CD14-positive monocyte (primary cell): Measurements from ENCODE around the gene ARID4B. TPM values are rescaled to one million over a fixed set of nuclear protein-coding genes. Genes with fewer than 3 reads are reported as not detected.
A peak's percentile ranks its signal among the peaks of the same experiment; 100 is the strongest.

ENCODE experiments used
- DNase-seq, 3 donors: peaks; one replicate each; pipeline ENCODE4 v3.0.0-alpha.2; 2011 to 2022
- H2AFZ ChIP-seq: 2 replicates; pipeline ENCODE4 v1.6.0; 2012; ENCODE audit warnings: mild to moderate bottlenecking, low read depth, low read length, inconsistent platforms; ENCODE audit not compliant: insufficient read depth, poor library complexity, severe bottlenecking
- H3K27ac ChIP-seq, 2 donors: 1 replicate in 1 of 2; 2 replicates in 1 of 2; pipeline ENCODE4 v1.5.1; 2012 to 2013; ENCODE audit warnings: low read length in 2 of 2, control low read depth in 1 of 2, inconsistent platforms in 1 of 2, low read depth in 1 of 2, mild to moderate bottlenecking in 1 of 2
- H3K27me3 ChIP-seq, 2 donors: one replicate each; pipeline versions ENCODE4 v1.6.0 to v1.6.1; 2011 to 2013; ENCODE audit warnings: low read length in 2 of 2; ENCODE audit not compliant: control insufficient read depth in 2 of 2, insufficient read depth in 2 of 2
- H3K36me3 ChIP-seq, 2 donors: replicated peaks in 1 of 2; 1 replicate in 1 of 2; 2 replicates in 1 of 2; pipeline versions ENCODE4 v1.5.1 to v1.6.1; 2012 to 2013; ENCODE audit warnings: low read length in 2 of 2, control low read depth in 1 of 2, inconsistent platforms in 1 of 2, mild to moderate bottlenecking in 1 of 2; ENCODE audit not compliant: insufficient read depth in 2 of 2, control insufficient read depth in 1 of 2
- H3K4me1 ChIP-seq, 2 donors: 1 replicate in 1 of 2; 2 replicates in 1 of 2; pipeline versions ENCODE4 v1.5.1 to v1.6.1; 2012 to 2013; ENCODE audit warnings: low read length in 2 of 2, control low read depth in 1 of 2, inconsistent platforms in 1 of 2, mild to moderate bottlenecking in 1 of 2, moderate library complexity in 1 of 2; ENCODE audit not compliant: insufficient read depth in 2 of 2, control insufficient read depth in 1 of 2
- H3K4me2 ChIP-seq: replicated peaks from 2 replicates; pipeline ENCODE3; 2012; ENCODE audit warnings: low read length, moderate library complexity, mild to moderate bottlenecking; ENCODE audit not compliant: poor library complexity, severe bottlenecking; ENCODE audit errors: extremely low read depth
- H3K4me3 ChIP-seq, 3 experiments: fragments of 200-600 bp in 1 of 3; sonication (generic) in 1 of 3; replicated peaks in 1 of 3; 1 replicate in 2 of 3; 2 replicates in 1 of 3; pipeline ENCODE4 v1.5.1; 2011 to 2013; ENCODE audit warnings: low read length in 3 of 3, mild to moderate bottlenecking in 3 of 3, control low read depth in 2 of 3, low read depth in 2 of 3, inconsistent platforms in 1 of 3, moderate library complexity in 1 of 3
- H3K79me2 ChIP-seq: 2 replicates; pipeline ENCODE4 v1.6.0; 2012; ENCODE audit warnings: mild to moderate bottlenecking, control low read depth, inconsistent platforms, low read length, moderate library complexity; ENCODE audit not compliant: insufficient read depth
- H3K9ac ChIP-seq: 2 replicates; pipeline ENCODE4 v1.6.0; 2017; ENCODE audit warnings: low read length, mild to moderate bottlenecking; ENCODE audit not compliant: insufficient read depth, poor library complexity, severe bottlenecking
- H3K9me3 ChIP-seq, 2 donors: replicated peaks in 1 of 2; 1 replicate in 1 of 2; 2 replicates in 1 of 2; pipeline versions ENCODE4 v1.5.1 to v1.6.1; 2012 to 2013; ENCODE audit warnings: low read length in 2 of 2, control low read depth in 1 of 2; ENCODE audit not compliant: control insufficient read depth in 1 of 2, insufficient read depth in 1 of 2
- H4K20me1 ChIP-seq: 2 replicates; pipeline ENCODE4 v1.6.0; 2012; ENCODE audit warnings: mild to moderate bottlenecking, low read length, control low read depth, moderate library complexity; ENCODE audit not compliant: insufficient read depth
- H3K27ac Mint-ChIP-seq, 7 donors: one replicate each; pipeline ENCODE4 v1.8.0; 2020; ENCODE audit warnings: mild to moderate bottlenecking in 7 of 7, mixed read lengths in 7 of 7, moderate library complexity in 6 of 7, inconsistent platforms in 2 of 7
- H3K27me3 Mint-ChIP-seq, 3 donors: one replicate each; pipeline ENCODE4 v1.8.0; 2021 to 2022; ENCODE audit warnings: low read depth in 3 of 3, mild to moderate bottlenecking in 3 of 3, mixed read lengths in 3 of 3, moderate library complexity in 3 of 3, inconsistent platforms in 1 of 3
- H3K36me3 Mint-ChIP-seq, 2 donors: one replicate each; pipeline ENCODE4 v1.8.0; 2020; ENCODE audit warnings: mixed read lengths in 2 of 2, inconsistent platforms in 1 of 2, mild to moderate bottlenecking in 1 of 2
- H3K4me1 Mint-ChIP-seq: one replicate; pipeline ENCODE4 v1.8.0; 2020; ENCODE audit warnings: mild to moderate bottlenecking, mixed read lengths
- H3K4me3 Mint-ChIP-seq, 2 donors: one replicate each; pipeline ENCODE4 v1.8.0; 2020; ENCODE audit warnings: mild to moderate bottlenecking in 2 of 2, mixed read lengths in 2 of 2, moderate library complexity in 1 of 2
- H3K9me3 Mint-ChIP-seq, 7 donors: one replicate each; pipeline ENCODE4 v1.8.0; 2020 to 2022; ENCODE audit warnings: mixed read lengths in 7 of 7, mild to moderate bottlenecking in 6 of 7, moderate library complexity in 6 of 7, inconsistent platforms in 2 of 7
- CTCF ChIP-seq: fragments of 200-600 bp; IDR thresholded peaks from one replicate; pipeline ENCODE4 v1.8.0; 2022; ENCODE audit warnings: antibody characterized with exemption, mild to moderate bottlenecking
- WGBS: methylation state at CpG from one replicate; pipeline ENCODE4 v1.1.5; 2013; ENCODE audit warnings: missing lambda C conversion rate; ENCODE audit not compliant: insufficient coverage; 5-methylcytosine and 5-hydroxymethylcytosine counted together
- intact Hi-C, 2 donors: fragments of 100-400 bp; cut with micrococcal nuclease; formaldehyde crosslinking; loops; one replicate each; pipeline versions ENCODE4 v1.15.0 to v1.15.1; 2023
- polyA plus RNA-seq, 3 donors: library from polyadenylated mRNA; depleted of rRNA in 1 of 3; unstranded in 2 of 3; stranded (reverse) in 1 of 3; fragments of 300-500 nt in 2 of 3; fragments of >200 nt in 1 of 3; fragmentation: Illumina TruSeq in 2 of 3; gene quantifications; 1 replicate in 2 of 3; 2 replicates in 1 of 3; pipeline ENCODE4 v1.2.3, GENCODE V29; 2012 to 2021

ARID4B gene
- polyA plus RNA-seq, 3 donors: 9.3 to 15.4 (median 11.1) TPM

- WGBS: 100% methylated on average over 2 of the region's 3 CpGs
- Histone ChIP-seq H3K4me1 (peaks cover 6 to 11% of the 10 kb centered on the region in 2 donors), H3K4me3 (no peak overlapping the region), H3K27me3 (no peaks in the 10 kb centered on the region), H2AFZ (no peak overlapping the region), H3K36me3 (peaks cover 52 to 73% of the 10 kb centered on the region in 2 donors), H3K27ac (no peak overlapping the region), H3K4me2 (no peak overlapping the region), H3K9ac (no peak overlapping the region), H3K9me3 (no peaks in the 10 kb centered on the region), H3K79me2 (peaks cover 6% of the 10 kb centered on the region), H4K20me1 (no peaks in the 10 kb centered on the region)
- Mint-ChIP-seq H3K27ac (peak overlapping the region in 1 of 7 donors; percentile 61), H3K4me3 (no peak overlapping the region), H3K27me3 (no peaks in the 10 kb centered on the region), H3K9me3 (no peaks in the 10 kb centered on the region), H3K4me1 (peaks cover 3% of the 10 kb centered on the region), H3K36me3 (peaks cover 56 to 67% of the 10 kb centered on the region in 2 donors)
- DNase-seq: no peak
- intact Hi-C loops: no loop called here
- no peak for TF ChIP-seq CTCF
Measured at GRCh38 chr1:235133086-235133485, 194.9 kb downstream of the ARID4B start.

- no peaks in the 10 kb centered on the region for H3K27me3 ChIP-seq
- no peak overlapping the region for H3K4me2 ChIP-seq
- H4K20me1 ChIP-seq: peaks cover 11% of the 10 kb centered on the region
- Mint-ChIP-seq H3K36me3 (peaks cover 45 to 56% of the 10 kb centered on the region in 2 donors), H3K4me1 (peaks cover 13% of the 10 kb centered on the region), H3K4me3 (no peak overlapping the region), H3K9me3 (no peaks in the 10 kb centered on the region), H3K27me3 (no peaks in the 10 kb centered on the region), H3K27ac (peak overlapping the region in 2 of 7 donors; percentile 18 to 24)
- H3K9ac ChIP-seq: no peak overlapping the region
- DNase-seq: no peak
- no peak for TF ChIP-seq CTCF
- H3K4me1 ChIP-seq: peaks cover 17 to 22% of the 10 kb centered on the region in 2 donors
- no peak overlapping the region for H3K4me3 ChIP-seq
- no peak overlapping the region for H2AFZ ChIP-seq
- WGBS: 63% methylated on average over 2 of the region's 6 CpGs
- H3K27ac ChIP-seq: no peak overlapping the region
- peaks cover 41 to 63% of the 10 kb centered on the region in 2 donors for H3K36me3 ChIP-seq
- peaks cover 17% of the 10 kb centered on the region for H3K79me2 ChIP-seq
- intact Hi-C loops: no loop called here
- no peaks in the 10 kb centered on the region for H3K9me3 ChIP-seq
Measured at GRCh38 chr1:235131961-235132360, 196.0 kb downstream of the ARID4B start.
